Liver (tissue), 9 donors: Measurements from ENCODE around the gene PLA2G2F. TPM values are rescaled to one million over a fixed set of nuclear protein-coding genes. Genes with fewer than 3 reads are reported as not detected.

Experiments
- DNase-seq: peaks from one replicate; pipeline ENCODE4 v3.0.0-alpha.2; 2017; ENCODE audit warnings: low spot score
- H3K27ac ChIP-seq, 2 donors: one replicate each; pipeline ENCODE4 v1.7.0; 2013; ENCODE audit warnings: inconsistent platforms in 2 of 2, low read length in 2 of 2, control low read depth in 1 of 2, low read depth in 1 of 2, mild to moderate bottlenecking in 1 of 2
- H3K27me3 ChIP-seq, 4 donors: one replicate each; pipeline versions ENCODE4 v1.6.1 to v1.7.0; 2013; ENCODE audit warnings: low read length in 3 of 4, inconsistent platforms in 1 of 4, mild to moderate bottlenecking in 1 of 4, moderate library complexity in 1 of 4; ENCODE audit not compliant: control insufficient read depth in 4 of 4, insufficient read depth in 4 of 4
- H3K36me3 ChIP-seq, 4 donors: one replicate each; pipeline versions ENCODE4 v1.6.1 to v1.7.0; 2013; ENCODE audit warnings: low read length in 3 of 4, mild to moderate bottlenecking in 3 of 4, low read depth in 1 of 4, moderate library complexity in 1 of 4; ENCODE audit not compliant: control insufficient read depth in 4 of 4, insufficient read depth in 3 of 4
- H3K4me1 ChIP-seq, 4 donors: one replicate each; pipeline versions ENCODE4 v1.6.1 to v1.7.0; 2013; ENCODE audit warnings: low read length in 3 of 4, mild to moderate bottlenecking in 3 of 4, moderate library complexity in 1 of 4; ENCODE audit not compliant: control insufficient read depth in 4 of 4, insufficient read depth in 4 of 4
- H3K4me3 ChIP-seq, 3 donors: one replicate each; pipeline versions ENCODE4 v1.6.1 to v1.7.0; 2013; ENCODE audit warnings: low read length in 3 of 3, control low read depth in 1 of 3, low read depth in 1 of 3, mild to moderate bottlenecking in 1 of 3
- H3K9ac ChIP-seq, 2 donors: one replicate each; pipeline ENCODE4 v1.7.0; 2013; ENCODE audit warnings: low read length in 2 of 2, mild to moderate bottlenecking in 2 of 2, moderate library complexity in 2 of 2, control low read depth in 1 of 2, low read depth in 1 of 2
- H3K9me3 ChIP-seq, 4 donors: one replicate each; pipeline versions ENCODE4 v1.6.1 to v1.7.0; 2013; ENCODE audit warnings: low read length in 3 of 4; ENCODE audit not compliant: control insufficient read depth in 4 of 4
- CTCF ChIP-seq: fragments of 150-350 bp; IDR thresholded peaks from 2 replicates; pipeline ENCODE4 v1.5.1; 2017; ENCODE audit warnings: improper control_type of control experiment, low read depth, low read length; ENCODE audit not compliant: missing input control
- FOXA1 ChIP-seq: IDR thresholded peaks from 2 replicates; pipeline ENCODE4 v1.6.1; 2016; ENCODE audit warnings: antibody characterized with exemption
- FOXA2 ChIP-seq: IDR thresholded peaks from 2 replicates; pipeline ENCODE4 v1.6.1; 2016; ENCODE audit warnings: antibody characterized with exemption
- HNF4G ChIP-seq: IDR thresholded peaks from 2 replicates; pipeline ENCODE4 v1.6.1; 2016; ENCODE audit warnings: antibody characterized with exemption
- JUND ChIP-seq, 2 donors: IDR thresholded peaks; 2 replicates each; pipeline ENCODE4 v1.6.1; 2016; ENCODE audit warnings: antibody characterized with exemption in 2 of 2
- NR2F2 ChIP-seq: IDR thresholded peaks from 2 replicates; pipeline ENCODE4 v1.6.1; 2016; ENCODE audit warnings: antibody characterized with exemption
- RAD21 ChIP-seq, 2 donors: IDR thresholded peaks; 2 replicates each; pipeline ENCODE4 v1.6.1; 2016; ENCODE audit warnings: antibody characterized with exemption in 2 of 2, mild to moderate bottlenecking in 2 of 2
- RXRA ChIP-seq, 2 donors: IDR thresholded peaks; 2 replicates each; pipeline ENCODE4 v1.6.1; 2017 to 2018; ENCODE audit warnings: antibody characterized with exemption in 2 of 2, mild to moderate bottlenecking in 1 of 2
- TAF1 ChIP-seq: conservative IDR thresholded peaks from 2 replicates; pipeline ENCODE4 v1.6.1; 2016; ENCODE audit warnings: antibody characterized with exemption, mild to moderate bottlenecking
- WGBS: extraction: QIAGEN DNeasy Blood & Tissue Kit; methylation state at CpG from one replicate; pipeline ENCODE4 v1.1.7; 2013; 5-methylcytosine and 5-hydroxymethylcytosine counted together
- polyA plus RNA-seq, 2 donors: library from polyadenylated mRNA; stranded (reverse) in 1 of 2; unstranded in 1 of 2; fragments of 200-250 nt in 1 of 2; fragments of >200 nt in 1 of 2; fragmentation: Nextera tagmentation in 1 of 2; extraction: Ambion mirVana in 1 of 2; gene quantifications; one replicate each; pipeline versions ENCODE4 v1.2.1 to v1.2.3, GENCODE V29; 2013 to 2015
- total RNA-seq, 2 donors: library from RNA; depleted of rRNA; stranded (reverse); fragments of >200 nt; gene quantifications; one replicate each; pipeline ENCODE4 v1.2.3, GENCODE V29; 2014
- TF ChIP-seq, protein P1 (sequence below): IDR thresholded peaks from 2 replicates; pipeline ENCODE4 v1.6.1; 2016; ENCODE audit warnings: antibody characterized with exemption
- donor health status: healthy.
- donor health status: healthy.
- donor health status: healthy.
- donor health status: healthy.
- donor health status: healthy.

Gene PLA2G2F
- total and polyA plus RNA-seq, 4 donors, result under 0.01 TPM; not detected in 3

GRCh38 chr1:20150969-20151368 is 11.8 kb downstream of the PLA2G2F start:
- no peak for DNase-seq
- no peaks in the 10 kb centered on the region for H3K9me3 ChIP-seq
- no peaks in the 10 kb centered on the region for H3K36me3 ChIP-seq
- H3K4me1 ChIP-seq, result peaks cover 9 to 33% (median 20%) of the 10 kb centered on the region in 4 donors
- WGBS, result 79% methylated on average over 6 of the region's 6 CpGs
- no peak overlapping the region for H3K9ac ChIP-seq
- H3K27ac ChIP-seq, result no peak overlapping the region
- H3K4me3 ChIP-seq, result no peak overlapping the region
- TF ChIP-seq JUND (IDR thresholded peaks at IDR 0.05) (no peak), TAF1 (no peak)
- TF ChIP-seq, protein P1, sequence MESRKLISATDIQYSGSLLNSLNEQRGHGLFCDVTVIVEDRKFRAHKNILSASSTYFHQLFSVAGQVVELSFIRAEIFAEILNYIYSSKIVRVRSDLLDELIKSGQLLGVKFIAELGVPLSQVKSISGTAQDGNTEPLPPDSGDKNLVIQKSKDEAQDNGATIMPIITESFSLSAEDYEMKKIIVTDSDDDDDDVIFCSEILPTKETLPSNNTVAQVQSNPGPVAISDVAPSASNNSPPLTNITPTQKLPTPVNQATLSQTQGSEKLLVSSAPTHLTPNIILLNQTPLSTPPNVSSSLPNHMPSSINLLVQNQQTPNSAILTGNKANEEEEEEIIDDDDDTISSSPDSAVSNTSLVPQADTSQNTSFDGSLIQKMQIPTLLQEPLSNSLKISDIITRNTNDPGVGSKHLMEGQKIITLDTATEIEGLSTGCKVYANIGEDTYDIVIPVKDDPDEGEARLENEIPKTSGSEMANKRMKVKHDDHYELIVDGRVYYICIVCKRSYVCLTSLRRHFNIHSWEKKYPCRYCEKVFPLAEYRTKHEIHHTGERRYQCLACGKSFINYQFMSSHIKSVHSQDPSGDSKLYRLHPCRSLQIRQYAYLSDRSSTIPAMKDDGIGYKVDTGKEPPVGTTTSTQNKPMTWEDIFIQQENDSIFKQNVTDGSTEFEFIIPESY, result no peak
- no peaks in the 10 kb centered on the region for H3K27me3 ChIP-seq

GRCh38 chr1:20151906-20152598 is 12.9 kb downstream of the PLA2G2F start:
- H3K4me1 ChIP-seq, result peaks cover 9 to 33% (median 20%) of the 10 kb centered on the region in 4 donors
- no peaks in the 10 kb centered on the region for H3K9me3 ChIP-seq
- 9% methylated on average over 29 of the region's 29 CpGs for WGBS
- H3K27ac ChIP-seq, result peak overlapping the region; percentile 65 to 86
- no peaks in the 10 kb centered on the region for H3K27me3 ChIP-seq
- peak; percentile 81 for DNase-seq
- no peak overlapping the region for H3K9ac ChIP-seq
- H3K36me3 ChIP-seq, result no peaks in the 10 kb centered on the region
- TF ChIP-seq CTCF, result peak; percentile 77
- TF ChIP-seq RAD21 (IDR thresholded peaks at IDR 0.05), result peak; percentile 88 to 92
- TF ChIP-seq, protein P1, result no peak
- peak overlapping the region in 2 of 3 donors; percentile 22 to 31 for H3K4me3 ChIP-seq

DNA sequence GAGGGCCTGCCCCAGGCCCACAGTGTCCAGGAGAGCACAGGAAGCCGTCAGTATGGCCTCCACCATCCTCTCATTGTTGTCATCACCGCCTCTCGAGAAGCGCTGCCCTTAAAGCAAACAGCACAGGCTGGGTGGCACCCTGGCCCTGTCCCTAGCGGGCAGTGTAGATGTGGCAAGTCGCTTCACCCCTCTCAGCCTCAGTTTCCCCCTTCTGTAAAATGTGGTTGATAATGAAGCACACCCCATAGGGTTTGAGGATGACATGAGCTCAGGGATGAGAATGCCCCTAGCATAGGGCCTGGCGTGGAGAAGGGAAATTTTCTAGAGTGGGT is 13.4 kb downstream of the PLA2G2F start:
- 33% methylated on average over 7 of the region's 7 CpGs for WGBS
- no peaks in the 10 kb centered on the region for H3K9me3 ChIP-seq
- no peaks in the 10 kb centered on the region for H3K27me3 ChIP-seq
- H3K36me3 ChIP-seq, result no peaks in the 10 kb centered on the region
- no peak for DNase-seq
- peaks cover 9 to 33% (median 20%) of the 10 kb centered on the region in 4 donors for H3K4me1 ChIP-seq
- peak overlapping the region in 1 of 2 donors; percentile 21 for H3K9ac ChIP-seq
- no peak overlapping the region for H3K4me3 ChIP-seq
- TF ChIP-seq RAD21 (IDR thresholded peaks at IDR 0.05), result peak in 1 of 2 donors; percentile 2
- TF ChIP-seq, protein P1, result no peak
- TF ChIP-seq HNF4G, result no peak
- no peak for TF ChIP-seq RXRA (IDR thresholded peaks at IDR 0.05)
- TF ChIP-seq FOXA2, result no peak
- TF ChIP-seq NR2F2, result no peak
- TF ChIP-seq FOXA1, result no peak
- no peak for TF ChIP-seq CTCF
- H3K27ac ChIP-seq, result peak overlapping the region; percentile 65 to 86
